NCI-H1048 (cell line): ENCODE data around the gene PHPT1.

Experiments
- DNase-seq: peaks from one replicate; lab custom pipeline; 2025; lab: John Stamatoyannopoulos, UW

PHPT1 gene

DNA sequence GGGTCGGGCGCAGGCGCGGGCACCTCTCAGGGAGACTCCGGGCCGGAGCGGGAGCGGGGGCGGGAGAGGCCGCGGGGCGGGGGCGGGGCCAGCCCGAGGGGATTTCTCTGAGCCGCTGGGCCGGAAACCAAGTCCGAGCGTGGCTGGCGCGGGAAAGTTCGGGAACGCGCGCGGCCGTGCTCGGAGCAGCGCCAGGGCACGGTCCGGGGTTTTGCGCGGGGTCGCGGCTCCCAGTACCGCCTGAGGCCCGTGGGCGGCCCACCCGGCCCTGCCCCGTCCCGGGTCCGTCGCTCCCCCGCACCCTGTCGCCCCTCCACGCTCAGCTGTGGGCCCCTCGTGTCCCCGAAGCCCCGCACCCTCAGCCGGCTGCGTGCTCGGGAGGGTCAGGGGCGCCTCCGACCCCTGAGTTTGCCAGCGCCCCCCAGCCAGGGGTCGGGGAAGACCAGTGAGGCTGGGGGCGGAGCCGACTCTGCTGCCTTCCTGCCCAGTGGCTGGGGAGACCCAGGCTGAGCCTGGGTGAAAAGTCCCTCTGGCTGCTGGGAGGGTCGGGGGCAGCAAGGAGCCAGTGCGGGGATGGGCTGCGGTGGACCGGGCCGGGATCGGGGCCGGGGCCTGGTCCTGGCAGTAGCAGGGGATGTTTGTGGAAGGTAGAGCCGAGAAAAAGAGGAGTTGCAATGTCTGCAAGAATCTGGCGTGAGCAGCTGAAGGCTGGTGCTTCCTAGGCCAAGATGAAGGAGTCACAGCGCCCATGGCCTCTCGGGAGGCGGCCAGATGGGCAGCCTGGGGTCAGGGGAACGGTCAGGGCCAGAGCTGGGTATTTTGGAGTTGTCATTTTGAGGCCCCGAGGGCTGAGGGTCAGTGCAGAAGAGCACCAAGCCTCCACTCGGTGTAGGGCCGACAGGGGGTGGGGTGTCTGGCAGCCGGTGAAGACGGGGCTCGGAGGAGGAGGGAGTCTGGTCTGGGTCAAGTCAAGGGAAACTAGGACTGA is 37.7 kb downstream of the PHPT1 start:
- DNase-seq: no peak

DNA sequence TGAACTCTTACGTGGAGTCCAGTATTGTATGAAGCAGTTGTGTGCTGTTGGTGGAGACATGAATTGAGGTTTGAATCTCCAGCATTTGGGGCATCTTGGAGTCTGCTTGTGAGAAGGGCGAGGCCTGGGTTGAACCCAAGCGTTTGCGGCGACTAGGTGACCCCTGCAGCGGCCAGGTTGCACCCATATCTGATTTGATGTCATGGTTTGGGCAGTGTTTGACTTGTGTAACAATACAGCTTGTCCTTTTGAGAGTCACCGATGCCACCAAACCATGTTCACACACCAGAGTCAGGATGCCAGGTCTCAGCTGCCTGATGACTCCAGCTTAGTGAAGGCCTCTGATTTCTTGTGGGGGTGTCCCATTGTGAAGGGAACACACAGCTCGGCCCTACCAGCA is 39.2 kb downstream of the PHPT1 start:
- no peak for DNase-seq

DNA sequence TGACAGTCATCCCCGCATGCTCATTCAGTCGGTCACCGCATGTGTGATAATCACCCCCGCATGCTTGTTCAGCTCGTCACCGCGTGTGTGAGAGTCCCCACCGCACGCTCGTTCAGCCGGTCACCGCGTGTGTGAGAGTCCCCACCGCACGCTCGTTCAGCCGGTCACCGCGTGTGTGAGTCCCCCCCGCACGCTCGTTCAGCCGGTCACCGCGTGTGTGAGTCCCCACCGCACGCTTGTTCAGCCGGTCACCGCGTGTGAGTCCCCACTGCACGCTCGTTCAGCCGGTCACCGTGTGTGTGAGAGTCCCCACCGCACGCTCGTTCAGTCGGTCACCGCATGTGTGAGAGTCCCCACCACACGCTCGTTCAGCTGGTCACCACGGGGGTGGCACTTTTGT is 40.6 kb downstream of the PHPT1 start:
- no peak for DNase-seq

DNA sequence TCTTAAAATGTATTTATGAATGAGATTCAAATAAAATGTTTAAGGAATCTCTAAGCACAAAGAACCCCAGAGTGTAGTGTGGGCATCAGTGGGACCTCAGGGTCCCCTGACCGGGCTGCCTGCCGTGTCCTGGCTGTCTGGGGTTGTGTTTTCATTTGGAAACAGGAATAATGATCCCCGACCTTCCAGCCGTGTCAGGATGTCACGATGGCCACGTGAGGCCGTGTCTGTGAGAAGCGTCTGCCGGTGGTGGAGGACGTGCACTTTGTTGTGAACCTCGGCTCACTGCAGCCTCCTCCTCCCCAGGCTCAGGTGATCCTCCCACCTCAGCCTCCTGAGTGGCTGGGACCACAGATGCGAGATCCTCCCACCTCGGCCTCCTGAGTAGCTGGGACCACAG is 41.5 kb downstream of the PHPT1 start:
- DNase-seq: no peak

DNA sequence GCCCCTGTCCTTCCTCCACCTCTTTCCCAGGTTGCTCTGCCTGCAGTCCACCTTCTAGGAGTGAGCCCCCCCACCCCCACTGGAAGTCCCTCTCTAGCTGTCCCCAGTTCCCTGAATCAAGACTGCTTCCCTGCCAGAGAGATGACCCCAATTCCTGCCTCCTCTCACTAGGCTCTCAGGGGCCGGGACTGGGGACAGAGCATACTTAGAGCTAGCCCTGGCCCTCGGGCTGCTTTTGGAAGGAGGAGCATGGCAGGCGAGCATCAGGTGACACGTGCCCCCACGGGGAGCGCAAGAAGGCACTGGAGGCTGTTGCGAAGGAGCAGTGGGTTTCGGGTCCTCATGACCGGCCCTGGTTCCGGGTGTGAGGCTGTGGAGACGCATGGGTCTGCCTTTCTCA is 46.8 kb downstream of the PHPT1 start:
- no peak for DNase-seq

DNA sequence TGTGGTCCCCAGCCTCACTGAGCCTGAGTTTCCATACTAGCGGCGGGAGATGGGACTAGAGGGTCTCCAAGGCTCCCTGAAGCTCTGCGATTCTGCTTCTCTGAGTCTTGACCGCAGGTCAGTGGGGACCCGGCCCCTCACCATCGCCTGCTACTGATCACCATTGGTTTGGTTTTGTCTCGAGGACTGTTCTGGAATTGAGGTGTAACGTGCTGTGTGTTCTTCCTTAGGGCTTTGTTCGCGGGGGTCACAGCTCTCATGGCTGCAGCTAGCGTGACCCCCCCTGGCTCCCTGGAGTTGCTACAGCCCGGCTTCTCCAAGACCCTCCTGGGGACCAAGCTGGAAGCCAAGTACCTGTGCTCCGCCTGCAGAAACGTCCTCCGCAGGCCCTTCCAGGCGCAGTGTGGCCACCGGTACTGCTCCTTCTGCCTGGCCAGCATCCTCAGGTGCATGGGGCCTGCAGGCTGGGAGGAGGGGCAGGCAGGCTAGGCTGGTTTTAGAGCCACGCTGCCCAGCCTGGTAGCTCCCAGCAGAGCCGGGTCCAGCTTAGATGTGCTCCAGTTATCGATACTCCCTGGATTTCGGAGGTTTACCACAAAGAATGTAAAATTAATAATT is 49.4 kb downstream of the PHPT1 start:
- no peak for DNase-seq

DNA sequence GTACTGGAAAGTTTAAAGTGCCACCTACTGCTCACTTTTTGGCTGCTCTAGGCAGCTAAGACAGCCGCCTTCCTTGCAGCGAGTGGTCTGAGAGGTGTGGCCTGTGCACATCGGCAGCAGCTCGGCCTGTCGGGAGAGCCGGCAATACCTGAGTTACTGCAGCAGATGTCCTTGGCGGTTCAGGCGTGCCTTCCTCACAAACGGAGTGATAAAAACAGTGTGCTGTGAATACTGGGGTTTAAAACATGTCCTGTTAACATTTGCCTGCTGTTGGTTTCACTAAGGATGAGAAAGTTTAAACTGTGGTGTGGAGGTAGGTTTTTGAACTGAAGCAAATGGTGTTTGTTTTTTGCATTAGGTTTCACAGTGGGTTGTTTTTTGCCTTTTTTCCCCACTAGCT is 50.0 kb downstream of the PHPT1 start:
- no peak for DNase-seq

DNA sequence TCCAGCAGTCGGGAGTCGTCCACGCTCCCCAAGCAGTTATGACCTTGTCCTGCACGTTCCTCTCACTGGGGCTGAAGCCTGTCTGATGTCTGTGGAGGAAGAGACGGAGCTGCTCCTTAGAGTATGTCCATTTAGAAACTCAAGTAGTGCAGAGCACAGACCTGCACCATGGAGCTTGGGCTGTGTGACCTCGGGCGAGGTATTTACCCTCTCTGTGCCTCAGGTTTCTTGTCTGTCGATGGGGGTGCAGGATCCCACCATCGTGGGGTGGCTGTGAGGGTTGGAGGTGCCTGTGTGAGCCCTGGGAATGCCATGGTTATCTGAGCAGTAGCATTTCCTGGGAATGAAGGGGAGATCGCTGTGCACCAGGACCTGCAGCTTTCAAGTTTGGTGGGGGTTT is 51.3 kb downstream of the PHPT1 start:
- no peak for DNase-seq
